ENCODE measurements around the gene POTEM.
"Not testable (repeated sequence)": the region's sequence is repeated elsewhere in the genome, so short reads cannot be mapped to it uniquely, and the experiment has no call there.

GRCh38 chr14:19007678-19008077 is 40.4 kb downstream of the POTEM start:
- TF ChIP-seq POLR2A (IDR thresholded peaks at IDR 0.05); CTCF (IDR thresholded peaks at IDR 0.05); POLR2AphosphoS5 (IDR thresholded peaks at IDR 0.05; ENCODE audit: insufficient read depth in 1 of 2, low read depth in 1 of 2): not testable (repeated sequence)
